Stimulated activated CD8-positive, alpha-beta memory T cell treated with anti-CD3 and anti-CD28 coated beads, Interleukin-4, amount 100 ng/mL, for 1 hour (primary cell): ENCODE results near the gene BIRC5.
"Not testable (repeated sequence)": the region's sequence is repeated elsewhere in the genome, so short reads cannot be mapped to it uniquely, and the experiment has no call there.

ENCODE experiments used
- DNase-seq, 2 donors: peaks; one replicate each; pipeline ENCODE4 v3.0.0-alpha.2; 2020; ENCODE audit warnings: low read depth in 2 of 2, low spot score in 1 of 2

The BIRC5 gene

GRCh38 chr17:78224231-78225087, 10.4 kb downstream of the BIRC5 start:
- no peak for DNase-seq

GRCh38 chr17:78225088-78225865, 11.2 kb downstream of the BIRC5 start:
- no peak for DNase-seq

GRCh38 chr17:78226055-78226758, 12.2 kb downstream of the BIRC5 start:
- DNase-seq, result no peak

- DNase-seq, result no peak
These were observed 12.9 kb downstream of the BIRC5 start for GRCh38 chr17:78226759-78227454.

- DNase-seq, result no peak
These were observed 13.4 kb downstream of the BIRC5 start for GRCh38 chr17:78227455-78227916.

- DNase-seq, result no peak
These were observed 14.1 kb downstream of the BIRC5 start for GRCh38 chr17:78228176-78228575.

GRCh38 chr17:78230252-78230962, 16.4 kb downstream of the BIRC5 start:
- no peak for DNase-seq

GRCh38 chr17:78230996-78231935, 17.2 kb downstream of the BIRC5 start, which contains the start of gene TMEM235:
TSS of gene TMEM235 (plus strand) at chr17:78231631. CDS start at chr17:78232024, 393 bp downstream.
- no peak for DNase-seq

GRCh38 chr17:78231991-78232858, 18.2 kb downstream of the BIRC5 start:
- DNase-seq, result no peak

- no peak for DNase-seq
These were observed 18.8 kb downstream of the BIRC5 start for GRCh38 chr17:78232859-78233173.

- no peak for DNase-seq
These were observed 19.6 kb downstream of the BIRC5 start for GRCh38 chr17:78233678-78234077.

- DNase-seq, result no peak
These were observed 20.3 kb downstream of the BIRC5 start for GRCh38 chr17:78234261-78234865.

GRCh38 chr17:78235022-78235421, 21.0 kb downstream of the BIRC5 start:
- not testable (repeated sequence) for DNase-seq

GRCh38 chr17:78235885-78236284, 21.8 kb downstream of the BIRC5 start:
- DNase-seq, result no peak

GRCh38 chr17:78236362-78237127, 22.5 kb downstream of the BIRC5 start:
- DNase-seq, result no peak

- no peak for DNase-seq
These were observed 23.5 kb downstream of the BIRC5 start for GRCh38 chr17:78237401-78238012.
